ENCODE results near the gene TPMT. TPM values are rescaled to one million over a fixed set of nuclear protein-coding genes. Genes with fewer than 3 reads are reported as not detected.

The TPMT gene
- polyA plus RNA-seq, 1 donor, result 5.8 TPM

GRCh38 chr6:18110162-18110561 is 44.7 kb downstream of the TPMT start:
- no peak for DNase-seq

- no peak for DNase-seq
These were observed 47.8 kb downstream of the TPMT start for GRCh38 chr6:18107061-18107460.

GRCh38 chr6:18102783-18103509 is 51.9 kb downstream of the TPMT start:
- no peak for DNase-seq

GRCh38 chr6:18101873-18102272 is 53.0 kb downstream of the TPMT start:
- DNase-seq, result no peak

- no peak for DNase-seq
These were observed 53.6 kb downstream of the TPMT start for GRCh38 chr6:18101271-18101670.

- no peak for DNase-seq
These were observed 54.6 kb downstream of the TPMT start for GRCh38 chr6:18100296-18100695.

- no peak for DNase-seq
These were observed 55.4 kb downstream of the TPMT start for GRCh38 chr6:18099511-18099910.

GRCh38 chr6:18096423-18096822 is 58.5 kb downstream of the TPMT start:
- no peak for DNase-seq

- DNase-seq, result no peak
These were observed 63.5 kb downstream of the TPMT start for GRCh38 chr6:18091382-18091781.

- no peak for DNase-seq
These were observed 64.5 kb downstream of the TPMT start for GRCh38 chr6:18090349-18090786.

- no peak for DNase-seq
These were observed 66.2 kb downstream of the TPMT start for GRCh38 chr6:18088419-18089296.

GRCh38 chr6:18087396-18088165 is 67.3 kb downstream of the TPMT start:
- DNase-seq, result no peak

- no peak for DNase-seq
These were observed 73.7 kb downstream of the TPMT start for GRCh38 chr6:18081025-18081668.

- no peak for DNase-seq
These were observed 74.3 kb downstream of the TPMT start for GRCh38 chr6:18080544-18080943.

GRCh38 chr6:18078866-18079265 is 76.0 kb downstream of the TPMT start:
- DNase-seq, result no peak

Other genes with a start within 250 kb of the TPMT start
- 42.8 TPM for gene KIF13A, start 167.4 kb downstream of the TPMT start, polyA plus RNA-seq (ENCODE audit: insufficient read length)
- 3.9 TPM for gene NHLRC1, start 32.4 kb downstream of the TPMT start, polyA plus RNA-seq (ENCODE audit: insufficient read length)
- 33.8 TPM for gene KDM1B, start 345 bp upstream of the TPMT start, polyA plus RNA-seq (ENCODE audit: insufficient read length)
- gene DEK, start 109.5 kb upstream of the TPMT start, polyA plus RNA-seq (ENCODE audit: insufficient read length), result 107 TPM
- 12.0 TPM for gene RNF144B, start 232.3 kb upstream of the TPMT start, polyA plus RNA-seq (ENCODE audit: insufficient read length)